OCI-LY7 (cell line): ENCODE results near the gene RAPGEF4. TPM values are rescaled to one million over a fixed set of nuclear protein-coding genes. Genes with fewer than 3 reads are reported as not detected.

Experiments
- BruUV-seq: library from RNA; stranded (reverse); fragments of 400-500 nt; replicated peaks from 2 replicates; lab custom pipeline; 2021; lab: Mats Ljungman, UMichigan
- CTCF ChIA-PET: fragments of 300-600 bp; sonication (Branson Sonifier 250); formaldehyde crosslinking; loops from one replicate; lab custom pipeline; 2022; ENCODE audit warnings: antibody characterized with exemption; ENCODE audit not compliant: unreplicated experiment; lab: Charles Lee
- POLR2A ChIA-PET: fragments of 300-600 bp; sonication (Branson Sonifier 250); formaldehyde crosslinking; loops from one replicate; lab custom pipeline; 2022; ENCODE audit warnings: antibody characterized with exemption; lab: Charles Lee
- DNase-seq: peaks from one replicate; pipeline ENCODE4 v3.0.0-alpha.2; 2015; ENCODE audit warnings: low spot score
- H2AFZ ChIP-seq: fragments of 200-600 bp; sonication (generic), shearing (Covaris generic); 2 replicates; pipeline ENCODE4 v1.6.1; 2014; ENCODE audit warnings: mild to moderate bottlenecking, antibody characterized with exemption, low read length, moderate library complexity
- H3K27ac ChIP-seq: fragments of 200-600 bp; sonication (generic); 2 replicates; pipeline ENCODE4 v1.5.1; 2014; ENCODE audit warnings: mixed run types, low read depth, mild to moderate bottlenecking, moderate library complexity, low read length, inconsistent platforms; ENCODE audit not compliant: poor library complexity, severe bottlenecking
- H3K36me3 ChIP-seq: fragments of 200-600 bp; sonication (generic); 2 replicates; pipeline ENCODE4 v1.6.1; 2014; ENCODE audit warnings: mild to moderate bottlenecking, antibody characterized with exemption, low read length, moderate library complexity, mixed read lengths; ENCODE audit not compliant: insufficient read depth
- H3K4me1 ChIP-seq: fragments of 200-600 bp; sonication (generic); 2 replicates; pipeline ENCODE4 v1.5.1; 2014; ENCODE audit warnings: mild to moderate bottlenecking, low read length; ENCODE audit not compliant: insufficient read depth, poor library complexity, severe bottlenecking
- H3K4me2 ChIP-seq: fragments of 200-600 bp; sonication (generic); 2 replicates; pipeline ENCODE4 v1.6.1; 2014; ENCODE audit warnings: mild to moderate bottlenecking, low read length
- H3K4me3 ChIP-seq: fragments of 200-600 bp; sonication (generic); 2 replicates; pipeline ENCODE4 v1.5.1; 2014; ENCODE audit warnings: mild to moderate bottlenecking, low read depth, low read length; ENCODE audit not compliant: poor library complexity, severe bottlenecking
- H3K79me2 ChIP-seq: fragments of 200-600 bp; sonication (generic); 2 replicates; pipeline ENCODE4 v1.6.1; 2016; ENCODE audit warnings: low read depth, mild to moderate bottlenecking, low read length, moderate library complexity, mixed read lengths; ENCODE audit not compliant: insufficient read depth
- H3K9me2 ChIP-seq: fragments of 200-600 bp; sonication (generic); 2 replicates; pipeline ENCODE4 v1.6.1; 2016; ENCODE audit warnings: mild to moderate bottlenecking, low read length, mixed read lengths; ENCODE audit not compliant: insufficient read depth
- H3K9me3 ChIP-seq: fragments of 200-600 bp; sonication (generic); 2 replicates; pipeline ENCODE4 v1.6.1; 2014; ENCODE audit warnings: mild to moderate bottlenecking, mixed run types, low read length, mixed read lengths
- H4K20me1 ChIP-seq: fragments of 200-600 bp; sonication (generic); 2 replicates; pipeline ENCODE4 v1.6.1; 2014; ENCODE audit warnings: mild to moderate bottlenecking, antibody characterized with exemption, low read length, moderate library complexity, mixed read lengths; ENCODE audit not compliant: insufficient read depth
- EZH2phosphoT487 ChIP-seq: fragments of 200-600 bp; sonication (generic); IDR thresholded peaks from 2 replicates; pipeline ENCODE4 v1.6.1; 2018; ENCODE audit warnings: low read depth, borderline replicate concordance, mild to moderate bottlenecking, mixed run types, antibody characterized with exemption, low read length, moderate library complexity, mixed read lengths
- intact Hi-C: fragments of 100-400 bp; cut with micrococcal nuclease; formaldehyde crosslinking; loops from one replicate; pipeline ENCODE4 v1.10.0; 2022; ENCODE audit not compliant: unreplicated experiment
- total RNA-seq, 2 experiments: library from RNA; depleted of rRNA in 1 of 2; stranded (reverse); fragments of >200 nt in 1 of 2; shearing (Covaris generic) in 1 of 2; gene quantifications; 2 replicates each; pipeline ENCODE4 v1.2.3, GENCODE V29; 2014 to 2022
- TF ChIP-seq, protein P1 (sequence below): fragments of 200-600 bp; sonication (generic); conservative IDR thresholded peaks from 2 replicates; pipeline ENCODE4 v1.5.1; 2014; ENCODE audit warnings: mild to moderate bottlenecking, antibody characterized with exemption, low read length, moderate library complexity, mixed read lengths

RAPGEF4 gene
- total RNA-seq, 2 experiments from 2014 or later = 0.22 to 0.55 TPM

GRCh38 chr2:172774302-172774701 lies 38.7 kb downstream of the RAPGEF4 start:
- BruUV-seq = no TSS peak
- Histone ChIP-seq H3K79me2 (no peaks in the 10 kb centered on the region), H3K4me1 (no peaks in the 10 kb centered on the region), H3K36me3 (no peaks in the 10 kb centered on the region), H2AFZ (no peak overlapping the region), H3K27ac (no peak overlapping the region), H4K20me1 (no peaks in the 10 kb centered on the region), H3K4me2 (no peak overlapping the region), H3K4me3 (no peak overlapping the region), H3K9me2 (no peaks in the 10 kb centered on the region), H3K9me3 (no peaks in the 10 kb centered on the region)
- DNase-seq = no peak
- TF ChIP-seq, protein P1, sequence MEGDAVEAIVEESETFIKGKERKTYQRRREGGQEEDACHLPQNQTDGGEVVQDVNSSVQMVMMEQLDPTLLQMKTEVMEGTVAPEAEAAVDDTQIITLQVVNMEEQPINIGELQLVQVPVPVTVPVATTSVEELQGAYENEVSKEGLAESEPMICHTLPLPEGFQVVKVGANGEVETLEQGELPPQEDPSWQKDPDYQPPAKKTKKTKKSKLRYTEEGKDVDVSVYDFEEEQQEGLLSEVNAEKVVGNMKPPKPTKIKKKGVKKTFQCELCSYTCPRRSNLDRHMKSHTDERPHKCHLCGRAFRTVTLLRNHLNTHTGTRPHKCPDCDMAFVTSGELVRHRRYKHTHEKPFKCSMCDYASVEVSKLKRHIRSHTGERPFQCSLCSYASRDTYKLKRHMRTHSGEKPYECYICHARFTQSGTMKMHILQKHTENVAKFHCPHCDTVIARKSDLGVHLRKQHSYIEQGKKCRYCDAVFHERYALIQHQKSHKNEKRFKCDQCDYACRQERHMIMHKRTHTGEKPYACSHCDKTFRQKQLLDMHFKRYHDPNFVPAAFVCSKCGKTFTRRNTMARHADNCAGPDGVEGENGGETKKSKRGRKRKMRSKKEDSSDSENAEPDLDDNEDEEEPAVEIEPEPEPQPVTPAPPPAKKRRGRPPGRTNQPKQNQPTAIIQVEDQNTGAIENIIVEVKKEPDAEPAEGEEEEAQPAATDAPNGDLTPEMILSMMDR = no peak
- TF ChIP-seq EZH2phosphoT487 = no peak
- ChIA-PET CTCF (no interaction called here), POLR2A (interaction anchor here (0.6 kb wide), 1 partner anchor 8 kb away, joined by 3 read pairs; no protein-coding TSS in a partner anchor)
- intact Hi-C loops = no loop called here

- no peak overlapping the region for H2AFZ ChIP-seq
- H4K20me1 ChIP-seq = no peaks in the 10 kb centered on the region
- BruUV-seq = no TSS peak
- H3K4me2 ChIP-seq = no peak overlapping the region
- CTCF ChIA-PET = no interaction called here
- H3K79me2 ChIP-seq = no peaks in the 10 kb centered on the region
- no peak overlapping the region for H3K4me3 ChIP-seq
- no peaks in the 10 kb centered on the region for H3K4me1 ChIP-seq
- H3K36me3 ChIP-seq = no peaks in the 10 kb centered on the region
- TF ChIP-seq, protein P1 = no peak
- no peak for TF ChIP-seq EZH2phosphoT487
- POLR2A ChIA-PET = no interaction called here
- no peaks in the 10 kb centered on the region for H3K9me3 ChIP-seq
- intact Hi-C loops = no loop called here
- H3K27ac ChIP-seq = no peak overlapping the region
- no peaks in the 10 kb centered on the region for H3K9me2 ChIP-seq
- DNase-seq = no peak
Observed at GRCh38 chr2:172775319-172775718, 39.7 kb downstream of the RAPGEF4 start.

GRCh38 chr2:172777431-172777830 lies 41.8 kb downstream of the RAPGEF4 start:
- intact Hi-C loops = no loop called here
- BruUV-seq = no TSS peak
- Histone ChIP-seq H3K9me2 (no peaks in the 10 kb centered on the region), H3K27ac (no peak overlapping the region), H3K9me3 (no peaks in the 10 kb centered on the region), H2AFZ (no peak overlapping the region), H3K4me1 (no peaks in the 10 kb centered on the region), H3K4me2 (no peak overlapping the region), H3K36me3 (no peaks in the 10 kb centered on the region), H3K4me3 (no peak overlapping the region), H4K20me1 (no peaks in the 10 kb centered on the region), H3K79me2 (no peaks in the 10 kb centered on the region)
- ChIA-PET POLR2A (no interaction called here), CTCF (no interaction called here)
- DNase-seq = no peak
- TF ChIP-seq, protein P1 = no peak
- TF ChIP-seq EZH2phosphoT487 = no peak
